GM23338 (cell line): ENCODE data around the gene SARM1.

ENCODE experiments used
- CREB1 ChIP-seq: fragments of 250-450 bp; sonication (Bioruptor Pico); IDR thresholded peaks from 2 replicates; pipeline ENCODE4 v1.5.0; 2020; ENCODE audit warnings: low read depth, mild to moderate bottlenecking, moderate library complexity
- EZH2 ChIP-seq: fragments of 200-600 bp; sonication (generic); IDR thresholded peaks from one replicate; pipeline ENCODE4 v1.8.0; 2017; ENCODE audit warnings: antibody characterized with exemption, mild to moderate bottlenecking, low read depth; ENCODE audit not compliant: unreplicated experiment
- EZH2phosphoT487 ChIP-seq: fragments of 200-600 bp; sonication (generic); IDR thresholded peaks from one replicate; pipeline ENCODE4 v1.8.1; 2018; ENCODE audit warnings: antibody characterized with exemption; ENCODE audit not compliant: unreplicated experiment
- POLR2AphosphoS5 ChIP-seq: IDR thresholded peaks from 2 replicates; pipeline ENCODE4 v1.6.1; 2016; ENCODE audit warnings: antibody characterized with exemption, low read depth
- ZNF331 ChIP-seq: fragments of 250-450 bp; sonication (Bioruptor Pico); IDR thresholded peaks from 2 replicates; pipeline ENCODE4 v1.5.0; 2020; ENCODE audit warnings: low read depth, mild to moderate bottlenecking, moderate library complexity
- TF ChIP-seq, protein P1 (sequence below), 2 experiments: fragments of 200-600 bp in 1 of 2; sonication (generic) in 1 of 2; conservative IDR thresholded peaks; 2 replicates each; pipeline versions ENCODE4 v1.5.1 to v1.6.1; 2016 to 2017; ENCODE audit warnings: antibody characterized with exemption in 2 of 2, low read depth in 2 of 2, mild to moderate bottlenecking in 2 of 2, moderate library complexity in 1 of 2

DNA sequence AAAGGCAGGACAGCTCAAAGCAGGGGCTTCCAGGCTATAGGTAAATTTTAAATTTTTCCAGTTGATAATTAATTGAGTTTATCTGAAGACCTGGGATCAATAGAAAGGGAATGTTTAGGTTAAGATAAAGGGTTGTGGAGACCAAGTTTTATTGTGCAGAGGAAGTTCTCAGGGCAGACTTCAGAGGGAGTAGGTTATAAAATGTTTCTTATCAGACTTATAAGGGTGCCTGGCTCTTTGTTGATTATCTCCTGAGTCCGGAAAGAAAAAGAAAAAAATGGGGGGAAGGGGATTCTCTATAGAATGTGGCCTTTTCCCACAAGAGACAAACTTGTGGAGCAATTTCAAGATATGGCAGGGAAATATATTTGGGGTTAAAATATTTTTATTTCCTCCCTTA, 18.6 kb downstream of the SARM1 start:
- TF ChIP-seq, protein P1, sequence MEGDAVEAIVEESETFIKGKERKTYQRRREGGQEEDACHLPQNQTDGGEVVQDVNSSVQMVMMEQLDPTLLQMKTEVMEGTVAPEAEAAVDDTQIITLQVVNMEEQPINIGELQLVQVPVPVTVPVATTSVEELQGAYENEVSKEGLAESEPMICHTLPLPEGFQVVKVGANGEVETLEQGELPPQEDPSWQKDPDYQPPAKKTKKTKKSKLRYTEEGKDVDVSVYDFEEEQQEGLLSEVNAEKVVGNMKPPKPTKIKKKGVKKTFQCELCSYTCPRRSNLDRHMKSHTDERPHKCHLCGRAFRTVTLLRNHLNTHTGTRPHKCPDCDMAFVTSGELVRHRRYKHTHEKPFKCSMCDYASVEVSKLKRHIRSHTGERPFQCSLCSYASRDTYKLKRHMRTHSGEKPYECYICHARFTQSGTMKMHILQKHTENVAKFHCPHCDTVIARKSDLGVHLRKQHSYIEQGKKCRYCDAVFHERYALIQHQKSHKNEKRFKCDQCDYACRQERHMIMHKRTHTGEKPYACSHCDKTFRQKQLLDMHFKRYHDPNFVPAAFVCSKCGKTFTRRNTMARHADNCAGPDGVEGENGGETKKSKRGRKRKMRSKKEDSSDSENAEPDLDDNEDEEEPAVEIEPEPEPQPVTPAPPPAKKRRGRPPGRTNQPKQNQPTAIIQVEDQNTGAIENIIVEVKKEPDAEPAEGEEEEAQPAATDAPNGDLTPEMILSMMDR (conservative IDR thresholded peaks at IDR 0.05; ENCODE audit: low read depth in 2 of 2): no peak
- TF ChIP-seq ZNF331 (CRISPR knock-in tag): no peak
- no peak for TF ChIP-seq POLR2AphosphoS5
- no peak for TF ChIP-seq EZH2
- TF ChIP-seq EZH2phosphoT487: no peak
- TF ChIP-seq CREB1: no peak
